T-helper 1 cell (primary cell): ENCODE data around the gene GOLGA8M.
"Not testable (repeated sequence)": the region's sequence is repeated elsewhere in the genome, so short reads cannot be mapped to it uniquely, and the experiment has no call there.

ENCODE experiments used
- DNase-seq, 5 donors: peaks; one replicate each; pipeline ENCODE4 v3.0.0-alpha.2; 2012 to 2020

GOLGA8M gene

GRCh38 chr15:28656018-28656360 lies 56.2 kb downstream of the GOLGA8M start:
- not testable (repeated sequence) for DNase-seq

DNA sequence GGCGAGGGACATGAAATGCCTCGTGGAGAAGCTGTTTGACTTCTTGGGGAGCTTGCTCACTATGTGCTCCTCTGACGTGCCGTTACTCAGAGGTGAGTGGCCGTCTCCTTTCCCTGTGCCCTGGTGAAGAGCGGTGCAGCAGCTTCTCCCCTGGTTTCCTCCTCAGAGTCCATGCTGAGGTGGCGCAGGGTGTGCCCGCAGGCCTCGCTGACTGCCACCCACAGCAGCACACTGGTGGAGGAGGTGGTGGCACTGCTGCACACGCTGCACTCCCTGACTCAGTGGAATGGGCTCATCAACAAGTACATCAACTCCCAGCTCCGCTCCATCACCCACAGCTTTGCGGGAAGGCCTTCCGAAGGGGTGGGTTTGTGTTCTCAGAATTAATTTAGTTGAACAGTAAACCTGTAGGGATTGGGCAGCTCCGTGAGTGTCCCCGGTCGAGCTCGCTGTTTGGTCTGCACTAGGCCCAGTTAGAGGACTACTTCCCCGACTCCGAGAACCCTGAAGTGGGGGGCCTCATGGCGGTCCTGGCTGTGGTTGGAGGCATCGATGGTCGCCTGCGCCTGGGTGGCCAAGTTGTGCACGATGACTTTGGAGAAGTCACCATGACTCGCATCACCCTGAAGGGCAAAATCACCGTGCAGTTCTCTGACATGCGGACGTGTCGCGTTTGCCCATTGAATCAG lies 56.7 kb downstream of the GOLGA8M start:
- not testable (repeated sequence) for DNase-seq

DNA sequence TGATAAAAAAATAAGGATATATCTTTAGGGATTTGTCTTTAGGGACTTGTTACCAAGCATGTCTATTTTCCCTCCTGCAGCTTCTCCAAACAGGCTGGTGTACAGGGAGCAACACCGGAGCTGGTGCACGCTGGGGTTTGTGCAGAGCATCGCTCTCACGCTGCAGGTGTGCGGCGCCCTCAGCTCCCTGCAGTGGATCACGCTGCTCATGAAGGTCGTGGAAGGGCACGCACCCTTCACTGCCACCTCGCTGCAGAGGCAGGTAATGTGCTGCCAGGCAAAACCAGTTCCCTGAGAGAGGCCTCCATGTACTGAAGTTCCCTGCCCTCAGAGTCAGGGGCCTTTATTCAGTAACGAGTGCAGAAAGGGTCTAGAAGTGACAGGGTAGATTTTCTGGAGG lies 58.0 kb downstream of the GOLGA8M start:
- DNase-seq: not testable (repeated sequence)

GRCh38 chr15:28652538-28652937 lies 59.7 kb downstream of the GOLGA8M start:
- DNase-seq: not testable (repeated sequence)
